HL-60 (cell line): ENCODE measurements around the gene ADRA2C.

Experiments
- CTCF ChIP-seq: IDR thresholded peaks from one replicate; pipeline ENCODE4 v1.5.1; 2011; ENCODE audit warnings: low read length, control low read depth, inconsistent platforms; ENCODE audit not compliant: insufficient read depth
- GABPA ChIP-seq: IDR thresholded peaks from 2 replicates; pipeline ENCODE4 v1.6.1; 2012; ENCODE audit warnings: low read depth
- POLR2AphosphoS5 ChIP-seq: IDR thresholded peaks from 2 replicates; pipeline ENCODE4 v1.6.1; 2012; ENCODE audit warnings: low read depth

- no peak for TF ChIP-seq CTCF
- TF ChIP-seq GABPA: no peak
- no peak for TF ChIP-seq POLR2AphosphoS5
These were observed 36.6 kb downstream of the ADRA2C start for GRCh38 chr4:3802571-3803474.
